ENCODE data around the gene TIGD6. TPM values are rescaled to one million over a fixed set of nuclear protein-coding genes. Genes with fewer than 3 reads are reported as not detected.

Gene TIGD6
- total and polyA plus RNA-seq, 10 of the 15 experiments (the other 5 are each of a cell fraction or from before 2014, with no cell fraction given): 0.84 to 4.1 (median 2.7) TPM

- no peak for TF ChIP-seq HSF1 (IDR thresholded peaks at IDR 0.05; ENCODE audit: low read depth, low read length)
- TF ChIP-seq CREM (IDR thresholded peaks at IDR 0.05; ENCODE audit: low read depth): no peak
Measured at GRCh38 chr5:150017226-150018005, 17.0 kb upstream of the TIGD6 start (continued).

GRCh38 chr5:150016537-150016936, 16.1 kb upstream of the TIGD6 start:
- H3K79me2 ChIP-seq (ENCODE audit: control insufficient read depth, insufficient read depth, low read length): no peaks in the 10 kb centered on the region
- no peak overlapping the region for H3K4me2 ChIP-seq (ENCODE audit: control insufficient read depth, insufficient read depth)
- ChIA-PET POLR2A (interaction anchor here (0.9 kb wide), 1 partner anchor 12 kb away, joined by 3 read pairs; no protein-coding TSS in a partner anchor), SMC1A (ENCODE audit: uncharacterized antibody, unreplicated experiment) (interaction anchor here (0.7 to 1.4 kb wide), 6 partner anchors 8 to 16 kb away, joined by 3 to 4 read pairs (median 3); no protein-coding TSS in a partner anchor), RAD21 (ENCODE audit: unreplicated experiment) (no interaction called here), CTCF (interaction anchor here (1.0 kb wide), 1 partner anchor 26 kb away, joined by 3 read pairs; no protein-coding TSS in a partner anchor)
- peaks cover 8% of the 10 kb centered on the region; the same call in 2 of the 3 replicates for H3K9me3 ChIP-seq (replicated peaks; ENCODE audit: control insufficient read depth, insufficient read depth, low read length)
- no peak for FAIRE-seq
- no peak for DNase-seq (ENCODE audit: low read depth, low spot score)
- no peak for ATAC-seq
- H3K27me3 ChIP-seq (replicated peaks in 1 of 2; ENCODE audit: control insufficient read depth in 2 of 2, insufficient read depth in 2 of 2, low read length in 1 of 2): no peaks in the 10 kb centered on the region
- no peak overlapping the region for H3K9ac ChIP-seq (ENCODE audit: control insufficient read depth, insufficient read depth, low read length)
- intact Hi-C loops (cut with micrococcal nuclease; ENCODE audit: unreplicated experiment) (no loop called here), in situ Hi-C loops (cut with MboI) (no loop called here)
- BruUV-seq (replicated peaks): no TSS peak
- no peaks in the 10 kb centered on the region for H3K4me1 ChIP-seq (ENCODE audit: control insufficient read depth, insufficient read depth, low read length)
- H4K20me1 ChIP-seq (ENCODE audit: control insufficient read depth, insufficient read depth): no peaks in the 10 kb centered on the region
- no peak overlapping the region for H3K4me3 ChIP-seq
- peaks cover 16 to 35% of the 10 kb centered on the region in 2 experiments for H3K36me3 ChIP-seq (ENCODE audit: control insufficient read depth in 2 of 2, insufficient read depth in 2 of 2, low read length in 1 of 2)
- H2AFZ ChIP-seq (ENCODE audit: control insufficient read depth, low read depth, low read length): no peak overlapping the region
- H3K27ac ChIP-seq (ENCODE audit: control insufficient read depth, insufficient read depth): no peak overlapping the region
- TF ChIP-seq TCF3 (IDR thresholded peaks at IDR 0.05; ENCODE audit: borderline replicate concordance, insufficient read depth, low read depth, low read length): no peak
- TF ChIP-seq POLR2AphosphoS2 (IDR thresholded peaks at IDR 0.05; ENCODE audit: low read depth, low read length): no peak
- TF ChIP-seq TCF7 (IDR thresholded peaks at IDR 0.05; ENCODE audit: borderline replicate concordance): no peak
- no peak for TF ChIP-seq MEF2B (IDR thresholded peaks at IDR 0.05; ENCODE audit: partially characterized antibody, poor library complexity, severe bottlenecking)
- no peak for TF ChIP-seq MAX (IDR thresholded peaks at IDR 0.05; ENCODE audit: low read depth, low read length)
- no peak for TF ChIP-seq MYB (IDR thresholded peaks at IDR 0.05; ENCODE audit: borderline replicate concordance, low read depth, low read length)
- no peak for TF ChIP-seq LARP7 (IDR thresholded peaks at IDR 0.05)
- no peak for TF ChIP-seq E4F1 (IDR thresholded peaks at IDR 0.05; ENCODE audit: borderline replicate concordance, partially characterized antibody)
- no peak for TF ChIP-seq MXI1 (IDR thresholded peaks at IDR 0.05; ENCODE audit: low read depth, low read length)
- no peak for TF ChIP-seq ZSCAN29 (IDR thresholded peaks at IDR 0.05)
- no peak for TF ChIP-seq ATF2 (IDR thresholded peaks at IDR 0.05; ENCODE audit: low read length)
- no peak for TF ChIP-seq RUNX3 (IDR thresholded peaks at IDR 0.05; ENCODE audit: low read length)
- no peak for TF ChIP-seq GATAD2B (conservative IDR thresholded peaks at IDR 0.05; ENCODE audit: low read depth)
- no peak for TF ChIP-seq JUND (IDR thresholded peaks at IDR 0.05; ENCODE audit: low read depth, low read length)

All from GM12878 (cell line).